SKM-1 treated with dmso at 0.1 percent for 144 hours (cell line): ENCODE measurements around the gene CPEB3.
"Not testable (repeated sequence)": the region's sequence is repeated elsewhere in the genome, so short reads cannot be mapped to it uniquely, and the experiment has no call there.

Experiments used
- DNase-seq: peaks from one replicate; lab custom pipeline; 2025; ENCODE audit not compliant: unreplicated experiment; lab: John Stamatoyannopoulos, UW

Gene CPEB3

GRCh38 chr10:92052741-92053140 is 238.1 kb downstream of the CPEB3 start:
- DNase-seq, result no peak

DNA sequence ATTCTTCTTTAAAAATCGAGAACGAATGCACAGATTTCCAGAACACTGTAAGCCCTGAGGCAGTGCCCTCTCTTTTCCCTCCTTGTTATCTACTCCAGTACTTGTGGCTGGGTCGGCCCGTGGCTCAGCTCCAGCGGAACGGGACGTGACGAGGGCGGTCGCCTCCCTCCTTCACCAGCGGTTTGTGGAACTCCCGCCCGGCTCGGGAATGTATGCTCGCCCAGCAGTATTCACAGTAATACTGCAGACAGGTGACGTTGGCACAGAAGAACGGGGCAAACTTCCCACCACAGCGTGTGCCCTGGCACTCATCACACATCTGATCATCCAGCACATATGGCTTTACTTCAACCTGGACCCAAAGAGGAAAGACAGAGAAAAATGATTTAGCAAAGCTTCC is 238.8 kb downstream of the CPEB3 start:
- DNase-seq, result no peak

- DNase-seq, result no peak
These were observed 243.7 kb downstream of the CPEB3 start for GRCh38 chr10:92047215-92047614.

DNA sequence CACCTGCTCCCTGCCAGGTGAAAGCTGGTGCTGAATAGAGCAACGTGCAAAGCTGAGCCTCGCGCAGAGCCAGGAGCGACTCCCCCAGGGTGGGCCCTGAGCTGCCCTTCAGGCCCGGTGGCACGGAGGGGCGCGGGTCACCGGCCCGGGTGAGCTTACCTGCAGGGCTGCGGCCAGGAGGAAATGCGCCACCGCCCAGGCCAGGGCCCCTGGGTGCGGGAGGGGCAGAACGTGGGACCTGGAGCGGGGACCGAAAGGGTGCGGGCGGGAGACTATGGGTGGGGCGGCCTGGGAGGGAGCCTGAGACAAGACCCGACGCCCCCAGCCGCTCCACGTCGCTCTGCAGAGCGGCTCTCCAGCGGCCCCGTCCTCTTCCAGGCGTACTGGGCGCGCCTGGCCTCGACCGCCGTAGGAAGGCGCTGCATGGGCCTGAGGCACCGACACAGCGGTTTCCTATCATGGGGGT is 245.2 kb downstream of the CPEB3 start:
- no peak for DNase-seq

DNA sequence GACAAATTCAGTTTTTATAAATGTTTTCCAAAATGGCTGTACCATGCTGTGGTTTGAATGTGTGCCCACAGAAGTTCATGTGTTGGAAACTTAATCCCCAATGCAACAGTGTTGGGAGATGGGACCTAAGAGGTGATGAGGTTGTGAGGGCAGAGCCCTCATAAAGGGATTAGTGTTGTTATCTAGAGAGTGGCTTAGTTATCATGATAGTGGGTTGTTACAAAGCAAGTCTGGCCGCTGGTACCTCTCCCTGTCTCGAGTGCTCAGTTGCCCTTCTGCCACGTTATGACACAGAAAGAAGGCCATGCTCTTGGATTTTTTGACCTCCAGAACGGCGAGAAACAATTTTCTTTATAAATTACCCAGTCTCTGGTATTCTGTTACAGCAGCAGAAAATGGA is 248.3 kb downstream of the CPEB3 start:
- no peak for DNase-seq

- no peak for DNase-seq
These were observed 251.9 kb downstream of the CPEB3 start for GRCh38 chr10:92038949-92039348.

- not testable (repeated sequence) for DNase-seq
These were observed 257.8 kb downstream of the CPEB3 start for GRCh38 chr10:92033070-92033469.

GRCh38 chr10:92031580-92031979 is 259.3 kb downstream of the CPEB3 start:
- DNase-seq, result no peak

- no peak for DNase-seq
These were observed 263.7 kb downstream of the CPEB3 start for GRCh38 chr10:92027141-92027540.

DNA sequence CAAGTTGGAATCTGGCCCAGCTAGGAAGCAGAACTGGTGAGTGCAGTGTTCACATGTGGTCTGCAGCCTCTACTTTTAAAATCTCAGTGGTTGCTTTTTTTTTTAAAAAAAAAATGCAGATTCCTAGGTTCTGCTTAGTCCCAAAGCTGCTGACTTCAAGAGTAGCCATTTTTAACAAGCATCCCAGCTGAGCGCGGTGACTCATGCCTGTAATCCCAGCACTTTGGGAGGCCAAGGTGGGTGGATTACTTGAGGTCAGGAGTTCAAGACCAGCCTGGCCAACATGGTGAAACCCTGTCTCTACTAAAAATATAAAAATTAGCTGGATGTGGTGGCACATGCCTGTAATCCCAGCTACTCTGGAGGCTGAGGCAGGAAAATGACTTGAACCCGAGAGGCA is 265.5 kb downstream of the CPEB3 start:
- DNase-seq, result not testable (repeated sequence)

GRCh38 chr10:92024700-92025099 is 266.2 kb downstream of the CPEB3 start:
- no peak for DNase-seq

DNA sequence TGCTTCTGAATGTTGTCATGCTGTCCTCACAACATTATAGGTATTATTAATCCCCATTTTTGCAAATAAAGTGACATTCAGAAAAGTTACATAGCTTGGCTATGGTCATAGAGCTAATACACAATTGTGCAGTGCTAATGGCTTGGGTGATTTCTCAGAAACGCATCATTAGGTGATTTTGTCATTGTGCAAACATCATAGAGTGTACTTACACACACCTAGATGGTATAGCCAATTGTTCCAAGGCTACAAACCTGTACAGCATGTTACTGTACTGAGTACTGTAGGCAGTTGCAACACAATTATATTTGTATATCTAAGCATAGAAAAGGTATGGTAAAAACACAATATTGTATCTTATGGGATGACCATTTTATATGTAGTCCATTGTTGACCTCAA is 276.3 kb downstream of the CPEB3 start:
- no peak for DNase-seq

- DNase-seq, result no peak
These were observed 279.2 kb downstream of the CPEB3 start for GRCh38 chr10:92011560-92012214.

DNA sequence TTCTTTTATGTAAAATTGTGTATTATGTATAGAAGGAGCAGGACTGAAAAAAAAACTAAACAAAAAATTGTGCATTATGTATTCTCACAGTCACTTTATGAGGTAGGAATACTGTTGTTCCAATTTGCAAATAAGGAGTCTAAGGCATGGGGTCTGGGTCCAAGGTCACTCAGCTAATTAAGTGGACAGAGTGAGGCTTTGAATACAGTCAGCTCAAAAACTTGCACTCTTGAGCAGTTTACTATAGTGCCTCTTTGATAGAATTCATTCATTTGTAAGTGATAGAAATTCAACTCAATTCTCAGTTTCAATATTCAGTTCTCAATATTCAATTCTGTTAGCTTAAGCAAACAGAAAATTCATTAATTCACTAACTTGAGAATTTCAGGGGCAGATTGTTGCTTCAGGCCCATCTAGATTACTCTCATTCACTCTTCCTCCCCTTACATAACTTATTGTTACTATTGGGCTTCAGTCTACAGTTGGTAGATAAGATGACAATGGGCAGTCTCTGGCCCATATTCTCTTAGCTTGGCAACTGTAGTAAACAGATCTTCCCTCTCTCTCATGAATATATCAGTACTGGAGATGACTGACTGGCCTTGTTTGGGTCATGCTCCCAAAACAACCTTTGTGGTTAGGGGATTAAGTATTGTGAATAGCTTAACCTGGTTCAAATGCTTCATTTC is 280.7 kb downstream of the CPEB3 start:
- DNase-seq, result no peak

DNA sequence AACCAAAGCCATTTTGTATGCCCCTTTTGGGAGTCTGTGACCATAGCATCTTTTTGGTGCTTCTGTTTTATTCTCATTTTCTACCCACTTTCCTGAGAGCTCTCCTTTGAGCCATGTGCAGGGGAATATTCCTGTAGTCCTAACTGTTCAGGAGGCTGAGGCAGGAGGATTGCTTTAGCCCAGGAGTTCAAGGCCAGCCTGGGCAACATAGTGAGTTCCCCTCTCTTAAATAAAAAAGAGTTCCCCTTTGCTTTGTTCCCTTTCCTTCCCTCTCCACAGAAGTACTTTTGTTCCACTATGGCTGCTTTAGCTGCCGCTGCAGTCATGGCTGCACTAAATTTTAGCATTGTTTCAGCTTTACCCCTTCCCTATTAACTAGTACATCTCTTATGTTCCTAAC is 281.4 kb downstream of the CPEB3 start:
- no peak for DNase-seq

GRCh38 chr10:92005978-92006377 is 284.9 kb downstream of the CPEB3 start:
- no peak for DNase-seq

- DNase-seq, result no peak
These were observed 287.6 kb downstream of the CPEB3 start for GRCh38 chr10:92003258-92003657.

DNA sequence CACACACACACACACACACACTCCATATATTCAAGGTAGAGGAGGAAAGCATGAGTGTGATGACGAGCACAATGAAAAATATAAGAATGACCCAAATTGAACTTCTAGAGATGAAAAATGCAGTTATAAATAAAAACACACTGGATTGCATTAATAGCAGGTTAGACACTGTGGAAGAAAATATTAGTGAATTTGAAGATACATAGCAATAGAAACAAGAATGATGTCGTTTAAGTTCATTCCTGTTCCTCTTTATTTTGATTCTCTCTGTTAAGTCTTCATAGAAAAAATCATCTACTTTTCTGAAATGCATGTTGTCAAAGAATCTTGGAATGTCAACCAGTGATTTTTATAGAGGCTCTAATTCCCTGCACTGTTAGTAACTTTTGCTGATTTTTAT is 288.9 kb downstream of the CPEB3 start:
- no peak for DNase-seq

DNA sequence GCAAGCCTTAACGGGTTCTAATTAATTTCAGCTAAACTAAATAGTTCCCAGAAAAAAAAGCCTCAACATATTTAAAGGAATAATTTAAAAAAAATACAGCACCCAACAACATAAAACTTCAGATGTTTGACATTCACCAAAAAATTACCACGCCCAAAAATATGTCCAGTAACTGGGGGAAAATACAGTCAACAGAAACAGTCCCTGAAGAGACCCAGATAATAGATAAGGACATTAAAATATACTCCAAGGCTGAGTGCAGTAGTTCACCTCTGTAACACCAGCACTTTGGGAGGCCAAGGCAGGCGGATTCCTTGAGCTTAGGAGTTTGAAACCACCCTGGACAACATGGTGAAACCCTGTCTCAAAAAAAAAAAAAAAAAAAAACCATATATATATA is 289.3 kb downstream of the CPEB3 start:
- DNase-seq, result no peak
